ENCODE results near the gene WNT5A.

Gene WNT5A

DNA sequence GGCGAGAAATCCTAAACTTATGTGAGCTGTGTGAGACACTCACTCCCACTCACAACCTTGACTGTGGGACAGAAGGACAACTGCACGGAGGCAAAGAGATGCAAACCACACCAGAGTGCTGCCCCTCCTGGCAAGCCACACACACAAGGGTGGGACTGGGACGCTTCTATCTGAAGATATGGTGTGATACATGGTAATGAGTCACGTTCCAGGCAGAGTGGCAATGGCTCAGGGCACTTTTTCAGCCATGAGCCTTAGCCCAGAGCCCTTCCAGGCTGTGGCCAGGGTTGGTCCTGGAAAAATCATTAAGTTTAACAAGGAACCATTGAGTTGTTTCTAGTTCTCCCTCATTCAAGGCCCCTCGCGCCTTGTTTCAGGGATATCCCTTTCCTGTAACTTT lies 56.1 kb downstream of the WNT5A start:
- ChIA-PET CTCF (no interaction called here), POLR2A (no interaction called here)

More for the DNA sequence above, 56.1 kb downstream of the WNT5A start:
- no peak overlapping the region for H3K27ac ChIP-seq (ENCODE audit: extremely low read depth, low read depth, low read length)
- no peak for TF ChIP-seq GLI4 (tag by site-specific recombination; IDR thresholded peaks at IDR 0.05)
- TF ChIP-seq ZNF280D (tag by site-specific recombination; IDR thresholded peaks at IDR 0.05), result no peak
- no peak for TF ChIP-seq ZNF138 (tag by site-specific recombination; IDR thresholded peaks at IDR 0.05; ENCODE audit: borderline replicate concordance)
- no peak for TF ChIP-seq ZNF658 (tag by site-specific recombination; IDR thresholded peaks at IDR 0.05)
- no peak for TF ChIP-seq ZNF394 (tag by site-specific recombination; IDR thresholded peaks at IDR 0.05; ENCODE audit: borderline replicate concordance)
- no peak for TF ChIP-seq ZNF660 (tag by site-specific recombination; IDR thresholded peaks at IDR 0.05)
- TF ChIP-seq ZBTB1 (tag by site-specific recombination; IDR thresholded peaks at IDR 0.05), result no peak
- no peak for TF ChIP-seq FEZF1 (tag by site-specific recombination; IDR thresholded peaks at IDR 0.05)
- no peak for TF ChIP-seq ZNF513 (tag by site-specific recombination; IDR thresholded peaks at IDR 0.05)
- TF ChIP-seq ZNF266 (tag by site-specific recombination; IDR thresholded peaks at IDR 0.05; ENCODE audit: low read depth), result no peak
- no peak for TF ChIP-seq KLF7 (tag by site-specific recombination; IDR thresholded peaks at IDR 0.05; ENCODE audit: borderline replicate concordance)
- TF ChIP-seq ZNF776 (tag by site-specific recombination; IDR thresholded peaks at IDR 0.05; ENCODE audit: borderline replicate concordance), result no peak
- TF ChIP-seq ZNF184 (tag by site-specific recombination; IDR thresholded peaks at IDR 0.05), result no peak
- TF ChIP-seq ZNF292 (tag by site-specific recombination; IDR thresholded peaks at IDR 0.05; ENCODE audit: borderline replicate concordance, low read depth), result no peak
- no peak for TF ChIP-seq HIC1 (tag by site-specific recombination; IDR thresholded peaks at IDR 0.05)
- no peak for TF ChIP-seq ZNF239 (tag by site-specific recombination; IDR thresholded peaks at IDR 0.05)
- TF ChIP-seq, protein P1, sequence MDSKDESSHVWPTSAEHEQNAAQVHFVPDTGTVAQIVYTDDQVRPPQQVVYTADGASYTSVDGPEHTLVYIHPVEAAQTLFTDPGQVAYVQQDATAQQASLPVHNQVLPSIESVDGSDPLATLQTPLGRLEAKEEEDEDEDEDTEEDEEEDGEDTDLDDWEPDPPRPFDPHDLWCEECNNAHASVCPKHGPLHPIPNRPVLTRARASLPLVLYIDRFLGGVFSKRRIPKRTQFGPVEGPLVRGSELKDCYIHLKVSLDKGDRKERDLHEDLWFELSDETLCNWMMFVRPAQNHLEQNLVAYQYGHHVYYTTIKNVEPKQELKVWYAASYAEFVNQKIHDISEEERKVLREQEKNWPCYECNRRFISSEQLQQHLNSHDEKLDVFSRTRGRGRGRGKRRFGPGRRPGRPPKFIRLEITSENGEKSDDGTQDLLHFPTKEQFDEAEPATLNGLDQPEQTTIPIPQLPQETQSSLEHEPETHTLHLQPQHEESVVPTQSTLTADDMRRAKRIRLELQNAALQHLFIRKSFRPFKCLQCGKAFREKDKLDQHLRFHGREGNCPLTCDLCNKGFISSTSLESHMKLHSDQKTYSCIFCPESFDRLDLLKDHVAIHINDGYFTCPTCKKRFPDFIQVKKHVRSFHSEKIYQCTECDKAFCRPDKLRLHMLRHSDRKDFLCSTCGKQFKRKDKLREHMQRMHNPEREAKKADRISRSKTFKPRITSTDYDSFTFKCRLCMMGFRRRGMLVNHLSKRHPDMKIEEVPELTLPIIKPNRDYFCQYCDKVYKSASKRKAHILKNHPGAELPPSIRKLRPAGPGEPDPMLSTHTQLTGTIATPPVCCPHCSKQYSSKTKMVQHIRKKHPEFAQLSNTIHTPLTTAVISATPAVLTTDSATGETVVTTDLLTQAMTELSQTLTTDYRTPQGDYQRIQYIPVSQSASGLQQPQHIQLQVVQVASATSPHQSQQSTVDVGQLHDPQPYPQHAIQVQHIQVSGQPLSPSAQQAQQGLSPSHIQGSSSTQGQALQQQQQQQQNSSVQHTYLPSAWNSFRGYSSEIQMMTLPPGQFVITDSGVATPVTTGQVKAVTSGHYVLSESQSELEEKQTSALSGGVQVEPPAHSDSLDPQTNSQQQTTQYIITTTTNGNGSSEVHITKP (tag by site-specific recombination; IDR thresholded peaks at IDR 0.05), result no peak
- TF ChIP-seq, protein P2, sequence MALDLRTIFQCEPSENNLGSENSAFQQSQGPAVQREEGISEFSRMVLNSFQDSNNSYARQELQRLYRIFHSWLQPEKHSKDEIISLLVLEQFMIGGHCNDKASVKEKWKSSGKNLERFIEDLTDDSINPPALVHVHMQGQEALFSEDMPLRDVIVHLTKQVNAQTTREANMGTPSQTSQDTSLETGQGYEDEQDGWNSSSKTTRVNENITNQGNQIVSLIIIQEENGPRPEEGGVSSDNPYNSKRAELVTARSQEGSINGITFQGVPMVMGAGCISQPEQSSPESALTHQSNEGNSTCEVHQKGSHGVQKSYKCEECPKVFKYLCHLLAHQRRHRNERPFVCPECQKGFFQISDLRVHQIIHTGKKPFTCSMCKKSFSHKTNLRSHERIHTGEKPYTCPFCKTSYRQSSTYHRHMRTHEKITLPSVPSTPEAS (tag by site-specific recombination; IDR thresholded peaks at IDR 0.05), result no peak
- TF ChIP-seq, protein P3, sequence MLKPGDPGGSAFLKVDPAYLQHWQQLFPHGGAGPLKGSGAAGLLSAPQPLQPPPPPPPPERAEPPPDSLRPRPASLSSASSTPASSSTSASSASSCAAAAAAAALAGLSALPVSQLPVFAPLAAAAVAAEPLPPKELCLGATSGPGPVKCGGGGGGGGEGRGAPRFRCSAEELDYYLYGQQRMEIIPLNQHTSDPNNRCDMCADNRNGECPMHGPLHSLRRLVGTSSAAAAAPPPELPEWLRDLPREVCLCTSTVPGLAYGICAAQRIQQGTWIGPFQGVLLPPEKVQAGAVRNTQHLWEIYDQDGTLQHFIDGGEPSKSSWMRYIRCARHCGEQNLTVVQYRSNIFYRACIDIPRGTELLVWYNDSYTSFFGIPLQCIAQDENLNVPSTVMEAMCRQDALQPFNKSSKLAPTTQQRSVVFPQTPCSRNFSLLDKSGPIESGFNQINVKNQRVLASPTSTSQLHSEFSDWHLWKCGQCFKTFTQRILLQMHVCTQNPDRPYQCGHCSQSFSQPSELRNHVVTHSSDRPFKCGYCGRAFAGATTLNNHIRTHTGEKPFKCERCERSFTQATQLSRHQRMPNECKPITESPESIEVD (tag by site-specific recombination; IDR thresholded peaks at IDR 0.05), result no peak
- TF ChIP-seq ZBTB8A (tag by site-specific recombination; IDR thresholded peaks at IDR 0.05), result no peak
- no peaks in the 10 kb centered on the region for H3K36me3 ChIP-seq (ENCODE audit: control insufficient read depth in 2 of 2, insufficient read depth in 1 of 2, low read length in 2 of 2)
- H3K4me3 ChIP-seq (ENCODE audit: low read depth, low read length), result no peak overlapping the region
- no peaks in the 10 kb centered on the region for H3K9me3 ChIP-seq (ENCODE audit: control insufficient read depth, insufficient read depth, low read depth, low read length)
- no peaks in the 10 kb centered on the region for H3K4me1 ChIP-seq (ENCODE audit: control insufficient read depth, insufficient read depth, low read length)

Measured in HEK293 (cell line).